ENCODE data around the gene KRTAP10-2. TPM values are rescaled to one million over a fixed set of nuclear protein-coding genes. Genes with fewer than 3 reads are reported as not detected.
"Not testable (repeated sequence)": the region's sequence is repeated elsewhere in the genome, so short reads cannot be mapped to it uniquely, and the experiment has no call there.

Gene KRTAP10-2
- total RNA-seq, 1 donor from 2014 or later: not detected

DNA sequence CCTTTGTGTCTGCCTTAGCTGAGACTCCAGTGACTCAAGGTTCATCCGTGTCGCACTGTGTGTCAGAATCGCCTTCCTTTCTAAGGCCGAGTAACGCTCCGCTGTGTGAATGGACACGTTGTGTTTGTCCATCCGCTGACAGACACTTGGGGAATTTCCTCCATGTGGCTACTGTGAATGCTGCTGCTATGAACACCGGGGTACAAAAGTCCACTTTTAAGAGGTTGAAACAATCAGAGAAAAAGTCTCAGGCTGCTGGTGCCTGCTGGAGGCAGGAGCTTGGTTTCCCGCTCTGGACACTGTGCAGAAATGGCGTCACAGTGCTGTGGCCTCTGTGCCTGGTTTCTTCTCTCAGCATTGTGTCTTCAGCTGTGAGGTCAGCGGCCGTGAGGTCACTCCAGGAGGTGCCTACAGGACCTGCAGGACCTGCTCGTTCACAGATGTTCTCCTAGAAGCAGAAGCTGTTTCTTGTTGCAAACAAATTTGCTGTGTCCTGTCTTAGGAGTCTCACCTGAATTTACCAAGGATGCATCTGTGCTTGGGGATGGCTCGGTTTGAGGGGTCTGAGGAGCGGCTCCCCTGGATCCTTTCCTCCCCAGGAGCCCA is 45.5 kb downstream of the KRTAP10-2 start:
- H3K36me3 Mint-ChIP-seq (ENCODE audit: low read depth): no peaks in the 10 kb centered on the region
- no peaks in the 10 kb centered on the region for H3K9me3 Mint-ChIP-seq
- TF ChIP-seq, protein P1, sequence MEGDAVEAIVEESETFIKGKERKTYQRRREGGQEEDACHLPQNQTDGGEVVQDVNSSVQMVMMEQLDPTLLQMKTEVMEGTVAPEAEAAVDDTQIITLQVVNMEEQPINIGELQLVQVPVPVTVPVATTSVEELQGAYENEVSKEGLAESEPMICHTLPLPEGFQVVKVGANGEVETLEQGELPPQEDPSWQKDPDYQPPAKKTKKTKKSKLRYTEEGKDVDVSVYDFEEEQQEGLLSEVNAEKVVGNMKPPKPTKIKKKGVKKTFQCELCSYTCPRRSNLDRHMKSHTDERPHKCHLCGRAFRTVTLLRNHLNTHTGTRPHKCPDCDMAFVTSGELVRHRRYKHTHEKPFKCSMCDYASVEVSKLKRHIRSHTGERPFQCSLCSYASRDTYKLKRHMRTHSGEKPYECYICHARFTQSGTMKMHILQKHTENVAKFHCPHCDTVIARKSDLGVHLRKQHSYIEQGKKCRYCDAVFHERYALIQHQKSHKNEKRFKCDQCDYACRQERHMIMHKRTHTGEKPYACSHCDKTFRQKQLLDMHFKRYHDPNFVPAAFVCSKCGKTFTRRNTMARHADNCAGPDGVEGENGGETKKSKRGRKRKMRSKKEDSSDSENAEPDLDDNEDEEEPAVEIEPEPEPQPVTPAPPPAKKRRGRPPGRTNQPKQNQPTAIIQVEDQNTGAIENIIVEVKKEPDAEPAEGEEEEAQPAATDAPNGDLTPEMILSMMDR (IDR thresholded peaks at IDR 0.05): no peak
- H3K27me3 Mint-ChIP-seq: peaks cover 10% of the 10 kb centered on the region
- ATAC-seq (ENCODE audit: low read depth) (no peak), DNase-seq (no peak)
- intact Hi-C loops (cut with micrococcal nuclease): no loop called here
- H3K4me1 Mint-ChIP-seq: peaks cover 7% of the 10 kb centered on the region
- ChIA-PET POLR2A (no interaction called here), CTCF (interaction anchor here (1.1 kb wide), 1 partner anchor 287 kb away, joined by 3 read pairs; no protein-coding TSS in a partner anchor)
- H3K27ac Mint-ChIP-seq: no peak overlapping the region
- no peak overlapping the region for H3K4me3 Mint-ChIP-seq

- DNase-seq (no peak), ATAC-seq (ENCODE audit: low read depth) (no peak)
- Mint-ChIP-seq H3K4me1 (peaks cover 6% of the 10 kb centered on the region), H3K4me3 (no peak overlapping the region), H3K36me3 (ENCODE audit: low read depth) (no peaks in the 10 kb centered on the region), H3K27me3 (peaks cover 4% of the 10 kb centered on the region), H3K27ac (no peak overlapping the region), H3K9me3 (no peaks in the 10 kb centered on the region)
- intact Hi-C loops (cut with micrococcal nuclease): no loop called here
- POLR2A ChIA-PET: no interaction called here
- TF ChIP-seq, protein P1 (IDR thresholded peaks at IDR 0.05): no peak
- CTCF ChIA-PET: no interaction called here
Measured at GRCh38 chr21:44503901-44504399, 47.4 kb downstream of the KRTAP10-2 start.

- ATAC-seq (ENCODE audit: low read depth); H3K9me3 Mint-ChIP-seq; DNase-seq; CTCF ChIA-PET; H3K27me3 Mint-ChIP-seq; H3K27ac Mint-ChIP-seq; H3K36me3 Mint-ChIP-seq (ENCODE audit: low read depth); H3K4me1 Mint-ChIP-seq; H3K4me3 Mint-ChIP-seq; intact Hi-C loops (cut with micrococcal nuclease): not testable (repeated sequence)
- POLR2A ChIA-PET: interaction anchor here (0.8 kb wide), 1 partner anchor 33 kb away, joined by 7 read pairs; no protein-coding TSS in a partner anchor
Measured at GRCh38 chr21:44503006-44503889, 48.1 kb downstream of the KRTAP10-2 start.

DNA sequence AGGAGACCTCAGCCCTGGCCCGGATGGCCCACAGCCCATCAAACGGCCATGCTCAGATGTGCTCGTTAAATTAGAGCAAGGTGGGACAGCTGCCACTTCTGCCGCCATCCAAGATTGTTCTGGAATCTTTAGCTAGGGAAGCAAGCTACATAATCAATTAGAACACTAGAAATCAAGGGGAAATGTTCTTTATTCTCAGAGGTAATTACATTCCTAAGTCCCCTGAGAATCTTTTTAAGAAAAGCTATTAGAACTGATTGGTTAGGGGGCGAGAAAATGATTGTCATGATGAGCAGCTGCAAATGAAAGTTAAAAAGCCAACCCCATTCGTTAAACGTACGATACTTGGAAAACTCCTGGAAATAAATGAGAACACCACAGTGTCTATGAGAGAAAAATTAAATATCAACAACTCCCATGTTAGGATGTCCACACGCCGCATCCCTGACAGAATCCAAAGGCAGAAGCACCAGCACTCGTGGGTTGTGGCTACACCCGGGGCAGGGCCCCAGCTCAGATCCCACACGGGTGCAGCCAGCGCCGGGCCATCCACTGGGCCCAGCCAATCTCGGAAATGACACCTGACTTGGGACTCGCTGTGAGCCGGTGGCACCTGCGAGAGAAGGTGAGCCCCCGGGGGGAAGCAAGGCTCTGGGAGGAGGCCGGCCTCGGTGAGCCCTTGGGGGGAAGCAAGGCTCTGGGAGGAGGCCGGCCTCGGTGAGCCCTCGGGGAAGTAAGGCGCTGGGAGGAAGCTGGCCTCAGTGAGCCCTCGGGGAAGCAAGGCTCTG is 48.9 kb downstream of the KRTAP10-2 start:
- intact Hi-C loops (cut with micrococcal nuclease): no loop called here
- Mint-ChIP-seq H3K4me1 (peaks cover 6% of the 10 kb centered on the region), H3K27me3 (no peaks in the 10 kb centered on the region), H3K4me3 (no peak overlapping the region), H3K27ac (no peak overlapping the region), H3K9me3 (no peaks in the 10 kb centered on the region), H3K36me3 (ENCODE audit: low read depth) (no peaks in the 10 kb centered on the region)
- CTCF ChIA-PET: interaction anchor here (1.3 kb wide), 1 partner anchor 8 kb away, joined by 4 read pairs; no protein-coding TSS in a partner anchor
- ATAC-seq (ENCODE audit: low read depth) (no peak), DNase-seq (no peak)
- POLR2A ChIA-PET: interaction anchor here (0.8 kb wide), 1 partner anchor 32 kb away, joined by 7 read pairs; no protein-coding TSS in a partner anchor
- TF ChIP-seq, protein P1 (IDR thresholded peaks at IDR 0.05): no peak

Other genes starting within 250 kb of the KRTAP10-2 start
- gene CFAP410, start 212.1 kb downstream of the KRTAP10-2 start, total RNA-seq: 50.6 and 62.3 TPM in 2 replicates
- gene TRPM2, start 197.9 kb downstream of the KRTAP10-2 start, total RNA-seq: 2.4 and 3.9 TPM in 2 replicates
- 0.91 and 1.00 TPM in 2 replicates for gene LRRC3, start 96.0 kb downstream of the KRTAP10-2 start, total RNA-seq
- not detected in 2 replicates for gene KRTAP10-1, start 11.3 kb downstream of the KRTAP10-2 start, total RNA-seq
- not detected in 2 replicates for gene KRTAP10-3, start 7.3 kb upstream of the KRTAP10-2 start, total RNA-seq
- not detected in 2 replicates for gene KRTAP10-4, start 22.2 kb upstream of the KRTAP10-2 start, total RNA-seq
- gene KRTAP10-5, start 29.1 kb upstream of the KRTAP10-2 start, total RNA-seq: not detected in 2 replicates
- not detected in 2 replicates for gene KRTAP10-6, start 41.0 kb upstream of the KRTAP10-2 start, total RNA-seq
- gene KRTAP10-7, start 49.1 kb upstream of the KRTAP10-2 start, total RNA-seq: not detected in 2 replicates
- gene KRTAP10-8, start 60.6 kb upstream of the KRTAP10-2 start, total RNA-seq: not detected in 2 replicates
- not detected in 2 replicates for gene KRTAP10-9, start 75.6 kb upstream of the KRTAP10-2 start, total RNA-seq
- gene KRTAP10-10, start 85.9 kb upstream of the KRTAP10-2 start, total RNA-seq: not detected in 2 replicates
- gene KRTAP10-11, start 94.9 kb upstream of the KRTAP10-2 start, total RNA-seq: not detected in 2 replicates
- gene KRTAP12-4, start 103.2 kb upstream of the KRTAP10-2 start, total RNA-seq: not detected in 2 replicates
- not detected in 2 replicates for gene KRTAP12-3, start 106.4 kb upstream of the KRTAP10-2 start, total RNA-seq
- not detected in 2 replicates for gene KRTAP12-2, start 115.4 kb upstream of the KRTAP10-2 start, total RNA-seq
- not detected in 2 replicates for gene KRTAP12-1, start 130.7 kb upstream of the KRTAP10-2 start, total RNA-seq
- gene KRTAP10-12, start 145.7 kb upstream of the KRTAP10-2 start, total RNA-seq: not detected in 2 replicates
- not detected in 2 replicates for gene TSPEAR, start 160.1 kb upstream of the KRTAP10-2 start, total RNA-seq